ENCODE data around the gene DAD1.
"Not testable (repeated sequence)": the region's sequence is repeated elsewhere in the genome, so short reads cannot be mapped to it uniquely, and the experiment has no call there.

Gene DAD1

DNA sequence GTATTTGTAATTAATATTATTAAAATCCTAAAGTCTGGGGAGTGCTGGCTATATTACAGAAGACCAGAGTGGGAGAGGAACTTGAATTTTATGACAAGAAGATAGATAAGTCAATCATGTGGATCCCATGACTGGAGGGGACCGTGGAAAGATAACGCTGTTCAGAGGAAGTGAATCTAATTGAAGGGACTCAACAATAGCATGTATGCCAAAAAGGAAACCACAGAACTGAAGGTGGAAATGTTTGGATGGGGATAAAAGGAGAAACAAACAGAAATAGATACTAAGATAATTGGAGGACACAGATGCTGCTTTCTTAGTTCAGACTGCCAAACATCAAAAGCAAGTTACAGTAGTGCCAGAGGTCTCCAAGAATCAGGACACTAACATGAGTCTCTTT lies 34.0 kb upstream of the DAD1 start:
- H3K79me1 ChIP-seq (ENCODE audit: low read depth, low read length): no peaks in the 10 kb centered on the region
- no peak overlapping the region for H3K27ac ChIP-seq (replicated peaks; ENCODE audit: low read length)
- H3K27me3 ChIP-seq (ENCODE audit: control insufficient read depth in 3 of 3, insufficient read depth in 3 of 3, low read depth in 1 of 3, low read length in 3 of 3): no peaks in the 10 kb centered on the region
- H3K36me3 ChIP-seq (replicated peaks in 1 of 2; ENCODE audit: control insufficient read depth in 2 of 2, insufficient read depth in 2 of 2, low read length in 2 of 2): no peaks in the 10 kb centered on the region
- no peak for DNase-seq (ENCODE audit: low spot score)
- H2AK5ac ChIP-seq (ENCODE audit: low read depth, low read length): no peak overlapping the region
- no peak overlapping the region for H3K18ac ChIP-seq (ENCODE audit: low read length)
- H3K4me1 ChIP-seq (ENCODE audit: control insufficient read depth in 2 of 2, insufficient read depth in 1 of 2, low read depth in 1 of 2, low read length in 2 of 2): no peaks in the 10 kb centered on the region
- no peak overlapping the region for H2BK12ac ChIP-seq (ENCODE audit: low read length)
- H3K4me2 ChIP-seq (ENCODE audit: insufficient read depth, low read length, poor library complexity, severe bottlenecking): no peak overlapping the region
- H3K9ac ChIP-seq (ENCODE audit: low read depth, low read length, poor library complexity): no peak overlapping the region
- H3K9me3 ChIP-seq (replicated peaks in 1 of 2; ENCODE audit: control insufficient read depth in 2 of 2, insufficient read depth in 1 of 2, low read depth in 1 of 2, low read length in 2 of 2): peaks cover 2% of the 10 kb centered on the region in 2 donors
- H2BK5ac ChIP-seq (ENCODE audit: low read length): no peak overlapping the region
- no peak overlapping the region for H2BK120ac ChIP-seq (ENCODE audit: low read depth, low read length)
- no peak overlapping the region for H3K23ac ChIP-seq (ENCODE audit: low read depth, low read length, poor library complexity)
- H3K14ac ChIP-seq (ENCODE audit: low read length): no peak overlapping the region
- H4K8ac ChIP-seq (ENCODE audit: low read depth, low read length): no peak overlapping the region
- H3K4me3 ChIP-seq (ENCODE audit: low read length in 2 of 2): no peak overlapping the region
- no peak overlapping the region for H2BK15ac ChIP-seq (ENCODE audit: low read length)
- H3K4ac ChIP-seq (ENCODE audit: low read length): no peak overlapping the region
- no CpG with 5 or more reads among the region's 2 CpGs for WGBS, 2 donors (ENCODE audit: extremely low coverage in 2 of 2, insufficient read length in 2 of 2, insufficient replicate concordance in 1 of 2)
- no peak overlapping the region for H2AFZ ChIP-seq (ENCODE audit: low read length)
- no peak overlapping the region for H4K91ac ChIP-seq (ENCODE audit: low read depth, low read length, poor library complexity)

DNA sequence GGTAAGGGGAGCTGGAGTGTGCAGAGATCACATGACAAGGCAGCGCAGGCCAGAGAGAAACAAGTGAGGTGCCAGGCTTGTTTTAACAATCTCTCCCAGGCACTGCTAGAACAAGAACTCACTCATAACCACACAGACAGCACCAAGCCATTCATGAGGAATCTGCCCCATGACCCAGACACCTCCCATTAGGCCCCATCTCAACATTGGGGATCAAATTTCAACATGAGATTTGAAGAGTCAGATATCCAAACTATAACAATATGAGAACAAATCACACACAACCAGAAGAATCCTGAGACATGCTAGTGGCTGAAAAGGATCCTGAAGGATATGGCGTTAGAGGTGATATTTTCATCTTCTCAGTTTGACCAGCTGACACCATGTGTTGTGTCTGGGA lies 33.2 kb upstream of the DAD1 start:
- WGBS, 2 donors (ENCODE audit: extremely low coverage in 2 of 2, insufficient read length in 2 of 2, insufficient replicate concordance in 1 of 2): no CpG with 5 or more reads among the region's 2 CpGs
- H3K27ac ChIP-seq (replicated peaks; ENCODE audit: low read length): no peak overlapping the region

DNA sequence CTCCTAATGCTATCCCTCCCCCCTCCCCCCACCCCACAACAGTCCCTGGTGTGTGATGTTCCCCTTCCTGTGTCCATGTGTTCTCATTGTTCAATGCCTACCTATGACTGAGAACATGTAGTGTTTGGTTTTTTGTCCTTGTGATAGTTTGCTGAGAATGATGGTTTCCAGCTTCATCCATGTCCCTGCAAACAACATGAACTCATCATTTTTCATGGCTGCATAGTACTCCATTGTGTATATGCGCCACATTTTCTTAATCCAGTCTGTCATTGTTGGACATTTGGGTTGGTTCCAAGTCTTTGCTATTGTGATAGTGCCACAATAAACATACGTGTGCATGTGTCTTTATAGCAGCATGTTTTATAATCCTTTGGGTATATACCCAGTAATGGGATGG lies 26.7 kb upstream of the DAD1 start:
- not testable (repeated sequence) for H3K4me1 ChIP-seq (ENCODE audit: control insufficient read depth in 2 of 2, insufficient read depth in 1 of 2, low read depth in 1 of 2, low read length in 2 of 2); H2AFZ ChIP-seq (ENCODE audit: low read length); H4K91ac ChIP-seq (ENCODE audit: low read depth, low read length, poor library complexity); H3K9ac ChIP-seq (ENCODE audit: low read depth, low read length, poor library complexity); H4K8ac ChIP-seq (ENCODE audit: low read depth, low read length); H3K4me2 ChIP-seq (ENCODE audit: insufficient read depth, low read length, poor library complexity, severe bottlenecking); H3K9me3 ChIP-seq (replicated peaks in 1 of 2; ENCODE audit: control insufficient read depth in 2 of 2, insufficient read depth in 1 of 2, low read depth in 1 of 2, low read length in 2 of 2); H2AK5ac ChIP-seq (ENCODE audit: low read depth, low read length); H2BK120ac ChIP-seq (ENCODE audit: low read depth, low read length); H3K18ac ChIP-seq (ENCODE audit: low read length); H2BK5ac ChIP-seq (ENCODE audit: low read length); H3K4me3 ChIP-seq (ENCODE audit: low read length in 2 of 2); H3K27me3 ChIP-seq (ENCODE audit: control insufficient read depth in 3 of 3, insufficient read depth in 3 of 3, low read depth in 1 of 3, low read length in 3 of 3); H3K14ac ChIP-seq (ENCODE audit: low read length); H2BK15ac ChIP-seq (ENCODE audit: low read length); H3K4ac ChIP-seq (ENCODE audit: low read length); H3K27ac ChIP-seq (replicated peaks; ENCODE audit: low read length); H3K23ac ChIP-seq (ENCODE audit: low read depth, low read length, poor library complexity); H3K79me1 ChIP-seq (ENCODE audit: low read depth, low read length); DNase-seq (ENCODE audit: low spot score); H2BK12ac ChIP-seq (ENCODE audit: low read length)
- no CpG with 5 or more reads among the region's 2 CpGs for WGBS, 2 donors (ENCODE audit: extremely low coverage in 2 of 2, insufficient read length in 2 of 2, insufficient replicate concordance in 1 of 2)
- peaks cover 8 to 11% of the 10 kb centered on the region in 2 donors for H3K36me3 ChIP-seq (replicated peaks in 1 of 2; ENCODE audit: control insufficient read depth in 2 of 2, insufficient read depth in 2 of 2, low read length in 2 of 2)

More for the DNA sequence above, 33.2 kb upstream of the DAD1 start:
- H4K8ac ChIP-seq (ENCODE audit: low read depth, low read length): no peak overlapping the region
- H2BK12ac ChIP-seq (ENCODE audit: low read length): no peak overlapping the region
- no peak overlapping the region for H3K4me3 ChIP-seq (ENCODE audit: low read length in 2 of 2)
- H3K4me2 ChIP-seq (ENCODE audit: insufficient read depth, low read length, poor library complexity, severe bottlenecking): no peak overlapping the region
- no peak overlapping the region for H3K9ac ChIP-seq (ENCODE audit: low read depth, low read length, poor library complexity)
- H3K79me1 ChIP-seq (ENCODE audit: low read depth, low read length): no peaks in the 10 kb centered on the region
- H3K36me3 ChIP-seq (replicated peaks in 1 of 2; ENCODE audit: control insufficient read depth in 2 of 2, insufficient read depth in 2 of 2, low read length in 2 of 2): no peaks in the 10 kb centered on the region
- no peak overlapping the region for H2BK5ac ChIP-seq (ENCODE audit: low read length)
- no peak overlapping the region for H2BK15ac ChIP-seq (ENCODE audit: low read length)
- H3K4ac ChIP-seq (ENCODE audit: low read length): no peak overlapping the region
- H2BK120ac ChIP-seq (ENCODE audit: low read depth, low read length): no peak overlapping the region
- no peak overlapping the region for H3K18ac ChIP-seq (ENCODE audit: low read length)
- no peak overlapping the region for H3K14ac ChIP-seq (ENCODE audit: low read length)
- no peak overlapping the region for H2AFZ ChIP-seq (ENCODE audit: low read length)
- no peak overlapping the region for H4K91ac ChIP-seq (ENCODE audit: low read depth, low read length, poor library complexity)
- H3K23ac ChIP-seq (ENCODE audit: low read depth, low read length, poor library complexity): no peak overlapping the region
- H3K27me3 ChIP-seq (ENCODE audit: control insufficient read depth in 3 of 3, insufficient read depth in 3 of 3, low read depth in 1 of 3, low read length in 3 of 3): no peaks in the 10 kb centered on the region
- H2AK5ac ChIP-seq (ENCODE audit: low read depth, low read length): no peak overlapping the region
- peaks cover 2% of the 10 kb centered on the region in 2 donors for H3K9me3 ChIP-seq (replicated peaks in 1 of 2; ENCODE audit: control insufficient read depth in 2 of 2, insufficient read depth in 1 of 2, low read depth in 1 of 2, low read length in 2 of 2)
- DNase-seq (ENCODE audit: low spot score): no peak
- no peaks in the 10 kb centered on the region for H3K4me1 ChIP-seq (ENCODE audit: control insufficient read depth in 2 of 2, insufficient read depth in 1 of 2, low read depth in 1 of 2, low read length in 2 of 2)

DNA sequence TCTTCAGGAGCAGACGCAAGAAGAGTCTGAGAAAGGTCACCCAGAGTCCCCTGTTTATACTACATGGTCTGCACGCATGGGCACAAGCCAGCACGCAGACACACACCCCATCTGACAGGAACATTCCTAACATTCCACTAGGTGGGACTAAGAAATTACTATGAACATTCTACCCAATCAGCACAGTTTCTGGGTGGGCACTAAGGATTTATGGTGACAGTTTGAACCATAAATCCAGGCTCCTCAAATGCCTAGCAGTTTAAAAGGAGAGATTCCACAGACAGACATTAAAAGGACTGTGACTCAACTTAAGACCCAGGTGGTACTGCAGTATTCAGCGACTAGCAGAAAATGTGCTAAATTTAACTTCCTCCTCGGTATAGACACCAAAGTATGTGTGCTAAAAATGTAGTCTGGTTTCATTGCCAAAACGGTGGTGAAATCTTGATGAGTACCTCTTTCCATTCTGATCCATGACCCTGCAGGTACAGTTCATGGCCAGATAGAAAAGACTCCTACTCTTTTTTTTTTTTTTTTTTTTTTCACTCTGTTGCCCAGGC lies 25.3 kb upstream of the DAD1 start:
- H3K4me3 ChIP-seq (ENCODE audit: low read length in 2 of 2): no peak overlapping the region
- H2BK12ac ChIP-seq (ENCODE audit: low read length): no peak overlapping the region
- no peak overlapping the region for H3K9ac ChIP-seq (ENCODE audit: low read depth, low read length, poor library complexity)
- no peaks in the 10 kb centered on the region for H3K9me3 ChIP-seq (replicated peaks in 1 of 2; ENCODE audit: control insufficient read depth in 2 of 2, insufficient read depth in 1 of 2, low read depth in 1 of 2, low read length in 2 of 2)
- H4K91ac ChIP-seq (ENCODE audit: low read depth, low read length, poor library complexity): no peak overlapping the region
- WGBS, 2 donors (ENCODE audit: extremely low coverage in 2 of 2, insufficient read length in 2 of 2, insufficient replicate concordance in 1 of 2): no CpG with 5 or more reads among the region's 6 CpGs
- H2BK15ac ChIP-seq (ENCODE audit: low read length): no peak overlapping the region
- H2BK5ac ChIP-seq (ENCODE audit: low read length): no peak overlapping the region
- H2AFZ ChIP-seq (ENCODE audit: low read length): no peak overlapping the region
- H3K27ac ChIP-seq (replicated peaks; ENCODE audit: low read length): no peak overlapping the region
- no peak overlapping the region for H3K4ac ChIP-seq (ENCODE audit: low read length)
- H4K8ac ChIP-seq (ENCODE audit: low read depth, low read length): no peak overlapping the region
- no peak overlapping the region for H3K4me2 ChIP-seq (ENCODE audit: insufficient read depth, low read length, poor library complexity, severe bottlenecking)
- H3K4me1 ChIP-seq (ENCODE audit: control insufficient read depth in 2 of 2, insufficient read depth in 1 of 2, low read depth in 1 of 2, low read length in 2 of 2): peaks cover 0 to 3% of the 10 kb centered on the region in 2 donors
- no peaks in the 10 kb centered on the region for H3K27me3 ChIP-seq (ENCODE audit: control insufficient read depth in 3 of 3, insufficient read depth in 3 of 3, low read depth in 1 of 3, low read length in 3 of 3)
- H3K23ac ChIP-seq (ENCODE audit: low read depth, low read length, poor library complexity): no peak overlapping the region
- no peak overlapping the region for H3K14ac ChIP-seq (ENCODE audit: low read length)
- H3K36me3 ChIP-seq (replicated peaks in 1 of 2; ENCODE audit: control insufficient read depth in 2 of 2, insufficient read depth in 2 of 2, low read length in 2 of 2): peaks cover 12 to 18% of the 10 kb centered on the region in 2 donors
- H3K18ac ChIP-seq (ENCODE audit: low read length): no peak overlapping the region
- no peak for DNase-seq (ENCODE audit: low spot score)
- H3K79me1 ChIP-seq (ENCODE audit: low read depth, low read length): no peaks in the 10 kb centered on the region
- no peak overlapping the region for H2BK120ac ChIP-seq (ENCODE audit: low read depth, low read length)
- H2AK5ac ChIP-seq (ENCODE audit: low read depth, low read length): no peak overlapping the region
